COLO829 (cell line): ENCODE results near the gene GFPT1.
"Not testable (repeated sequence)": the region's sequence is repeated elsewhere in the genome, so short reads cannot be mapped to it uniquely, and the experiment has no call there.

ENCODE experiments used
- DNase-seq: peaks from one replicate; pipeline ENCODE4 v3.0.0; 2012; ENCODE audit warnings: low spot score

GFPT1 gene

GRCh38 chr2:69386789-69387734 is at the start of gene GFPT1:
Gene GFPT1 (minus strand): TSS chr2:69387227. CDS start chr2:69387071, 156 bp downstream.
- DNase-seq, result peak; percentile 83

- peak; percentile 8 for DNase-seq
Measured at GRCh38 chr2:69436596-69436937, 49.5 kb upstream of the GFPT1 start.

- DNase-seq, result no peak
Measured at GRCh38 chr2:69434753-69435152, 47.7 kb upstream of the GFPT1 start.

GRCh38 chr2:69429491-69430183 is 42.6 kb upstream of the GFPT1 start:
- no peak for DNase-seq

- DNase-seq, result no peak
Measured at GRCh38 chr2:69428981-69429380, 42.0 kb upstream of the GFPT1 start.

GRCh38 chr2:69424419-69424818 is 37.4 kb upstream of the GFPT1 start:
- DNase-seq, result no peak

GRCh38 chr2:69422198-69422597 is 35.2 kb upstream of the GFPT1 start:
- DNase-seq, result no peak

- DNase-seq, result not testable (repeated sequence)
Measured at GRCh38 chr2:69419111-69419510, 32.1 kb upstream of the GFPT1 start.

GRCh38 chr2:69416147-69416546 is 29.1 kb upstream of the GFPT1 start:
- DNase-seq, result no peak

GRCh38 chr2:69411120-69411519 is 24.1 kb upstream of the GFPT1 start:
- DNase-seq, result no peak

- DNase-seq, result no peak
Measured at GRCh38 chr2:69405306-69405705, 18.3 kb upstream of the GFPT1 start.

GRCh38 chr2:69400121-69400520 is 13.1 kb upstream of the GFPT1 start:
- DNase-seq, result no peak

- DNase-seq, result no peak
Measured at GRCh38 chr2:69397234-69397633, 10.2 kb upstream of the GFPT1 start.

GRCh38 chr2:69395866-69396265 is 8.8 kb upstream of the GFPT1 start:
- no peak for DNase-seq

- no peak for DNase-seq
Measured at GRCh38 chr2:69393963-69394362, 6.9 kb upstream of the GFPT1 start.

- DNase-seq, result no peak
Measured at GRCh38 chr2:69390471-69390870, 3.4 kb upstream of the GFPT1 start.

GRCh38 chr2:69390001-69390400 is 3.0 kb upstream of the GFPT1 start:
- no peak for DNase-seq

GRCh38 chr2:69389271-69389670 is 2.2 kb upstream of the GFPT1 start:
- peak; percentile 87 for DNase-seq

- DNase-seq, result no peak
Measured at GRCh38 chr2:69387770-69388481, 899 bp upstream of the GFPT1 start.

- DNase-seq, result no peak
Measured at GRCh38 chr2:69386360-69386759, 667 bp downstream of the GFPT1 start.

GRCh38 chr2:69385443-69386151 is 1.4 kb downstream of the GFPT1 start:
- DNase-seq, result no peak

GRCh38 chr2:69384618-69385081 is 2.4 kb downstream of the GFPT1 start:
- no peak for DNase-seq
